ENCODE measurements around the gene PLEKHA6. TPM values are rescaled to one million over a fixed set of nuclear protein-coding genes. Genes with fewer than 3 reads are reported as not detected.

Gene PLEKHA6
- total RNA-seq, 2 experiments from 2014 or later: 0.86 to 0.87 TPM

GRCh38 chr1:204172404-204173029 lies 187.2 kb downstream of the PLEKHA6 start:
- DNase-seq: no peak
- Mint-ChIP-seq H3K27ac (no peak overlapping the region), H3K36me3 (ENCODE audit: low read depth) (peaks cover 6% of the 10 kb centered on the region), H3K27me3 (peaks cover 4% of the 10 kb centered on the region), H3K4me3 (no peak overlapping the region), H3K4me1 (no peaks in the 10 kb centered on the region), H3K9me3 (ENCODE audit: low read depth) (peaks cover 24% of the 10 kb centered on the region)
- ATAC-seq: no peak
- CTCF ChIA-PET: interaction anchor here (1.2 to 1.4 kb wide), 2 partner anchors 9 to 20 kb away, joined by 3 to 6 read pairs; no protein-coding TSS in a partner anchor
- intact Hi-C loops (cut with DNase I, micrococcal nuclease): no loop called here
- POLR2A ChIA-PET: no interaction called here

GRCh38 chr1:204171751-204172178 lies 188.0 kb downstream of the PLEKHA6 start:
- CTCF ChIA-PET: interaction anchor here (0.7 to 1.4 kb wide), 3 partner anchors 9 to 188 kb away, joined by 3 to 7 read pairs (median 6); partner anchors contain the start of gene PLEKHA6
- peaks cover 4% of the 10 kb centered on the region for H3K27me3 Mint-ChIP-seq
- ATAC-seq: no peak
- H3K9me3 Mint-ChIP-seq (ENCODE audit: low read depth): peaks cover 28% of the 10 kb centered on the region
- no peak overlapping the region for H3K4me3 Mint-ChIP-seq
- no peak overlapping the region for H3K27ac Mint-ChIP-seq
- peaks cover 6% of the 10 kb centered on the region for H3K36me3 Mint-ChIP-seq (ENCODE audit: low read depth)
- intact Hi-C loops (cut with DNase I, micrococcal nuclease): no loop called here
- no peak for DNase-seq
- no peaks in the 10 kb centered on the region for H3K4me1 Mint-ChIP-seq
- POLR2A ChIA-PET: no interaction called here

GRCh38 chr1:204170494-204171155 lies 189.1 kb downstream of the PLEKHA6 start:
- H3K36me3 Mint-ChIP-seq (ENCODE audit: low read depth): peaks cover 6% of the 10 kb centered on the region
- ChIA-PET POLR2A (no interaction called here), CTCF (interaction anchor here (0.7 to 1.0 kb wide), 3 partner anchors 169 to 194 kb away, joined by 3 to 7 read pairs (median 3); partner anchors contain the start of gene PLEKHA6)
- no peak overlapping the region for H3K27ac Mint-ChIP-seq
- no peak for DNase-seq
- intact Hi-C loops (cut with DNase I, micrococcal nuclease): no loop called here
- H3K9me3 Mint-ChIP-seq (ENCODE audit: low read depth): peaks cover 28% of the 10 kb centered on the region
- no peak overlapping the region for H3K4me3 Mint-ChIP-seq
- no peak for ATAC-seq
- peaks cover 6% of the 10 kb centered on the region for H3K27me3 Mint-ChIP-seq
- no peaks in the 10 kb centered on the region for H3K4me1 Mint-ChIP-seq

- peaks cover 28% of the 10 kb centered on the region for H3K9me3 Mint-ChIP-seq (ENCODE audit: low read depth)
- intact Hi-C loops (cut with DNase I, micrococcal nuclease): no loop called here
- H3K27me3 Mint-ChIP-seq: peaks cover 6% of the 10 kb centered on the region
- no peak overlapping the region for H3K4me3 Mint-ChIP-seq
- peaks cover 6% of the 10 kb centered on the region for H3K36me3 Mint-ChIP-seq (ENCODE audit: low read depth)
- ChIA-PET POLR2A (no interaction called here), CTCF (interaction anchor here (0.7 to 1.0 kb wide), 2 partner anchors 170 to 194 kb away, joined by 3 read pairs; no protein-coding TSS in a partner anchor)
- DNase-seq (no peak), ATAC-seq (no peak)
- no peaks in the 10 kb centered on the region for H3K4me1 Mint-ChIP-seq
- no peak overlapping the region for H3K27ac Mint-ChIP-seq
Measured at GRCh38 chr1:204169858-204170257, 189.9 kb downstream of the PLEKHA6 start.

Other genes starting within 250 kb of the PLEKHA6 start
- under 1 TPM; 0.77 to 0.82 TPM for gene ETNK2, start 207.9 kb downstream of the PLEKHA6 start, total RNA-seq
- gene REN, start 193.6 kb downstream of the PLEKHA6 start, total RNA-seq: not detected
- gene KISS1, start 163.4 kb downstream of the PLEKHA6 start, total RNA-seq: not detected
- gene GOLT1A, start 145.9 kb downstream of the PLEKHA6 start, total RNA-seq: under 1 TPM; 0.21 to 0.69 TPM
- 10 to 100 TPM; 55.9 to 57.6 TPM for gene PPP1R15B, start 51.9 kb upstream of the PLEKHA6 start, total RNA-seq
- gene PIK3C2B, start 134.9 kb upstream of the PLEKHA6 start, total RNA-seq: 10 to 100 TPM; 38.2 to 44.0 TPM
- gene MDM4, start 156.5 kb upstream of the PLEKHA6 start, total RNA-seq: 10 to 100 TPM; 89.1 to 94.6 TPM

All from activated CD4-positive, alpha-beta T cell treated with anti-CD3 and anti-CD28 coated beads for 36 hours (primary cell).